ENCODE measurements around the gene DENND10. TPM values are rescaled to one million over a fixed set of nuclear protein-coding genes. Genes with fewer than 3 reads are reported as not detected.

Gene DENND10
- total RNA-seq, 3 donors from 2014 or later: 33.8 to 55.0 (median 37.3) TPM

DNA sequence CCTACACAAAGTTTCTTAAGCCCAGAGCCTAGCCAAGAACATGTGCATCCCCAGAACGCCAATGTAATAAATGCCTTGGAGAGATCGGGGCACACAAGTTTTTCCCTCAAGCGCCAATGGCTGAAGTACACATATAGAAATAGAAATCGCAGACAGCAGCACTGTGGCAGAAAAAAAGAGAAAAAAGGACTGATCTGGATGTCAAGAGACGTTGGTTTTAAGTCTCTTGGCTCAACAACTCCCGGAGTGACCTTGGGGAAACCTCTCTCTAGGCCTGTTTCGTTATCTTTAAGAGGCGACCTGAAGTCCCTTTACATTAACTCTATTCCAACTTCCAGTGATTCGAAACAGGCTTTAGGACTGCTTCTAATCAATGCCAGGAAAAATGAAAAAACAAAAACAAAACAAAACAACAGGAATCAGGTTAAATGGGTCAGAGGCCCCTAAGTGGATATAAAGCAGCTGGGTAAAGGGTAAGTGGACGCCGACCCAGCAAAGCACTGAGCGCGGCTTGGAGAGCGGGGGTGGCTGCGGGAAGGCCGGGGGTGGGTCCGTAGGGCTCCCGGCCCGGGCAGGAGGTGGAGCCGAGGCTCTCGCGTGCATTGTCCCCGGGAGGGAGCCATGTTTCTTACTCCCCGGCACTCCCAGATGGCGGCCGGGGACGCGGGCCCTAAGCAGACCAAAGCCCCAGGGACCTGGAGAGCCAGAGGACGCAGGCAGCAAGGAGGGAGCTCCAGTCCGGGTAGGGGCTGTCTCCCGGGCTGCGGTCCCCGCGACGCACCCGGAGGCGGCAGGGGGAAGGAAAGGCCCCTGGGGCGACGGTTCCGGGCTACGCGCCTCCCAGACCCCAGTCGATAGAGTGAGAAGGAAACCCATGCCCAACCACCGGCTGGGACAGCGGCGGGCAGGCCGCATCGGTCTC lies 24.1 kb upstream of the DENND10 start:
- peak; percentile 60 to 64 for DNase-seq (ENCODE audit: low spot score in 2 of 2)
- TF ChIP-seq POLR2AphosphoS5 (IDR thresholded peaks at IDR 0.05): peak; percentile 39 to 52 (median 42)
- no peak for TF ChIP-seq POLR2A (IDR thresholded peaks at IDR 0.05)
- Histone ChIP-seq H3K9me3 (no peaks in the 10 kb centered on the region), H3K36me3 (no peaks in the 10 kb centered on the region), H3K27me3 (no peaks in the 10 kb centered on the region), H3K4me3 (peak overlapping the region; percentile 97 to 99 (median 98)), H3K27ac (peak overlapping the region; percentile 99 to 100), H3K4me1 (no peaks in the 10 kb centered on the region)
- intact Hi-C loops (cut with DNase I; ENCODE audit: low total_unique reads): no loop called here

DNA sequence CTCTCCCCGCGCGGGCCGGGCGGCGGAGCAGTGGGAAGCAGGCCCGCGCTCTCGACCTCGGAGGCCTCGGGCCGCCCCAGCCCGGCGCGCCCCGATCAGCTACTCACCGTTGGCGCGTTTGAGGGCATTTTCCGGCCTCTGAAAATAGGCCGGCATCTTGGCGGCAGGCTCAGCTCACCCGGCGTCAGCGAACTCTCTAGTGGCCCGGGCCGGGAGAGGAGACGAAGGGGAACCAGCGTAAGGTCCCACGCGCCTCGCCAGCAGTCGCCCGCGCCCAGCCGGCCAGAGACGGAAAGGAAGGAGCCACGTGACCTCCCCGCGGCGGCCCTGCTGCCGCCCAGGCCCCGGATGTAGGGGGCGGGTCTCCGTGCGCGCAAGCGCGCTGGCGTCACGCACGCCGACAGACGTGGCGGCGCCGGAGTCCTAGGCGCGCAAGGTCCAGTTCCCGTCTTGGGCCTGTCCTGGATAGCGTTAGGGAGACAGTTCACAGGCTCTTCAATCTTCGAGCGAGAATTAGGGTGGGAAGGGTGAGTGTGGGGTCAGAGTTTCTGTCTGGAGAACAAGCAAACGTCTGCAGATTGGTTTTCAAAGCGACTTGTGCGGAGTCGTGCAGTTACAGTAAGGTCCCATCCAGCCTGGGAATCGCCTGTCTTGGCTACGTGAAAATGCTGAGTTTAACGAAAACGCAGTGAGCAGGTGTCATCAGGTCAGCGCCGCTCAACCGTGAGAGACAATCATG lies 23.2 kb upstream of the DENND10 start, which contains the start of gene EIF3A:
TSS of gene EIF3A (minus strand) at position 297 of the 739 bp plus-strand sequence. CDS start at position 156, 141 bp downstream.
- Histone ChIP-seq H3K27ac (peak within 1 kb of the TSS; percentile 99 to 100), H3K4me1 (no peaks in the 10 kb centered on the region), H3K36me3 (no peaks in the 10 kb centered on the region), H3K9me3 (no peaks in the 10 kb centered on the region), H3K4me3 (peak within 1 kb of the TSS; percentile 97 to 99 (median 98)), H3K27me3 (no peaks in the 10 kb centered on the region)
- TF ChIP-seq, protein P1, sequence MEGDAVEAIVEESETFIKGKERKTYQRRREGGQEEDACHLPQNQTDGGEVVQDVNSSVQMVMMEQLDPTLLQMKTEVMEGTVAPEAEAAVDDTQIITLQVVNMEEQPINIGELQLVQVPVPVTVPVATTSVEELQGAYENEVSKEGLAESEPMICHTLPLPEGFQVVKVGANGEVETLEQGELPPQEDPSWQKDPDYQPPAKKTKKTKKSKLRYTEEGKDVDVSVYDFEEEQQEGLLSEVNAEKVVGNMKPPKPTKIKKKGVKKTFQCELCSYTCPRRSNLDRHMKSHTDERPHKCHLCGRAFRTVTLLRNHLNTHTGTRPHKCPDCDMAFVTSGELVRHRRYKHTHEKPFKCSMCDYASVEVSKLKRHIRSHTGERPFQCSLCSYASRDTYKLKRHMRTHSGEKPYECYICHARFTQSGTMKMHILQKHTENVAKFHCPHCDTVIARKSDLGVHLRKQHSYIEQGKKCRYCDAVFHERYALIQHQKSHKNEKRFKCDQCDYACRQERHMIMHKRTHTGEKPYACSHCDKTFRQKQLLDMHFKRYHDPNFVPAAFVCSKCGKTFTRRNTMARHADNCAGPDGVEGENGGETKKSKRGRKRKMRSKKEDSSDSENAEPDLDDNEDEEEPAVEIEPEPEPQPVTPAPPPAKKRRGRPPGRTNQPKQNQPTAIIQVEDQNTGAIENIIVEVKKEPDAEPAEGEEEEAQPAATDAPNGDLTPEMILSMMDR (IDR thresholded peaks at IDR 0.05): no peak
- TF ChIP-seq POLR2AphosphoS5 (IDR thresholded peaks at IDR 0.05): peak; percentile 86 to 96 (median 90)
- peak; percentile 88 for TF ChIP-seq POLR2A (IDR thresholded peaks at IDR 0.05)
- intact Hi-C loops (cut with DNase I; ENCODE audit: low total_unique reads): no loop called here
- peak; percentile 86 to 92 for DNase-seq (ENCODE audit: low spot score in 2 of 2)

DNA sequence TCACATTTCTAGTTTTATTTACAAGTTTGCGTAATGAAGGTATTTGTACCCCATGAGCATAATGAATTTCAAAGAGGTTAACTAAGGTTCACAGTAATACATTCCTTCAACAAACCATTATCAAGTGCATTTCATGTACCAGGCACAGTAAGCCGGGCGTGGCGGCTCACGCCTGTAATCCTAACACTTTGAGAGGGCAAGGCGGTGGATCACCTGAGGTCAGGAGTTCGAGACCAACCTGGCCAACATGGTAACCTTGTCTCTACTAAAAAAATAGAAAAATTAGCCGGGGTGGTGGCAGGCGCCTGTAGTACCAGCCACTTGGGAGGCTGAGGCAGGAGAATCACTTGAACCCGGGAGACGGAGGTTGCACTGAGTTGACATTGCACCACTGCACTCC lies 19.0 kb upstream of the DENND10 start:
- DNase-seq (ENCODE audit: low spot score in 2 of 2): no peak
- intact Hi-C loops (cut with DNase I; ENCODE audit: low total_unique reads): no loop called here
- Histone ChIP-seq H3K4me1 (no peaks in the 10 kb centered on the region), H3K9me3 (no peaks in the 10 kb centered on the region), H3K4me3 (no peak overlapping the region), H3K27me3 (no peaks in the 10 kb centered on the region), H3K27ac (no peak overlapping the region), H3K36me3 (no peaks in the 10 kb centered on the region)
- no peak for TF ChIP-seq POLR2AphosphoS5 (IDR thresholded peaks at IDR 0.05)
- TF ChIP-seq, protein P1 (IDR thresholded peaks at IDR 0.05): no peak
- TF ChIP-seq POLR2A (IDR thresholded peaks at IDR 0.05): no peak

DNA sequence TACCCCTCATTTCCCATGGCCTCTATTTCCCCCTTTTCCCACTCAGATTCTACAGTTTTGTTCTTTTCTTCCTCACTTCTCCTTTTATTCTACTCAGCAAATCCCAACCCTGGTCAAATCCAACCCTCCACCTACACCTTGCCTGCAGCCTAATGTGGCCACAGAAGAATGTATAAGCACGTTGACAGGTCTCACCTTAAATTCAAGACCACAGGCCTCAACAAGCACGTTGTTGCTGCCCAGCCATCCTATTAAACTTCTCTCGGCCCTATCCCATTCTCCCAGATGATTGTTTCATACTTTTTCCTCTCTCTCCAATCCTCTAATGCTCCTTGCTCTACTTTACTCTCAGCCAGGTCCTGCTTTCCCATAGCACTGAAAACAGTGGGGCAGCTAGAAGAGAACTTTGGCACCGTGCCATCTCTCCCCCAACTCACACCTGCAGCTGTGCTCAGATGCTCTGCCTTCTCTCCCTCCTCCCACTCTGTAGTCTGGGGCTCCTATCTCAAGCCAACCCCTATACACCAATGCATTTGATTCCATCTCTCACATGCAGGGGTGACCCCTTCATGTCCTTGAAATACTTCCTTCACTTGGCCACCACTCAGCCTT lies 16.5 kb upstream of the DENND10 start:
- Histone ChIP-seq H3K4me1 (no peaks in the 10 kb centered on the region), H3K4me3 (no peak overlapping the region), H3K27ac (no peak overlapping the region), H3K27me3 (no peaks in the 10 kb centered on the region), H3K9me3 (no peaks in the 10 kb centered on the region), H3K36me3 (no peaks in the 10 kb centered on the region)
- intact Hi-C loops (cut with DNase I; ENCODE audit: low total_unique reads): no loop called here
- DNase-seq (ENCODE audit: low spot score in 2 of 2): no peak
- TF ChIP-seq POLR2AphosphoS5 (IDR thresholded peaks at IDR 0.05) (no peak), POLR2A (IDR thresholded peaks at IDR 0.05) (no peak)
- TF ChIP-seq, protein P1 (IDR thresholded peaks at IDR 0.05): no peak

DNA sequence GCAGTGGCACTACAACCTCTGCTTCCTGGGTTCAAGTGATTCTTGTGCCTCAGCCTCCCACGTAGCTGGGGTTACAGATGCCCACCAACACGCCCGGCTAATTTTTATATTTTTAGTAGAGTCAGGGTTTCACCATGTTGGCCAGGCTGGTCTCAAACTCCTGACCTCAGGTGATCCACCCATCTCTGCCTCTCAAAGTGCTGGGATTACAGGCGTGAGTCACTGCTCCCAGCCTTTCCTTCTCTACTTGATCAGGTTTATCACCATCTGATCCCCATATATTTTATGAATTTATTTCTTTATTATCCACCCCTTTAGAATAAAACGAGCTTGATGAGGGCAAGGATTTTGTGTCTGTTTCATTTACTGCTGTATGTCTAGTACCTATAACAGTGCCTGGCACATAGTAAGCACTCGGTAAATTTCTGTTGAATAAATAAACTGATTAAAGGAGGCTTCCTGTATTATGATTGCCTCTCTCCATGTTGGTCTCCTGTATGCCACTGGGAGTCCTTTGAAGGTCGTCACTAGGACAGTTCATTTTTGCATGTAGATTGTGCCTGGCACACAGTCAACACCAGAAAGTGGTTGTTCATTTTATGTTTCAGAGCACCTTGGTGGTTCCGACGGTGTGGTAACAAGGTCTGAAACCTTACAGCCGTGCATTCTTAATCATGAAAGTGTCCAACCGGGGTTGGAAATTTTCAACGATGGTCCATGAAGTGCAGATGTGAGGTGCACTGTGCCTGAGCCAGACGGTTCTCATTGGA lies 13.7 kb upstream of the DENND10 start:
- Histone ChIP-seq H3K27me3 (no peaks in the 10 kb centered on the region), H3K36me3 (no peaks in the 10 kb centered on the region), H3K27ac (no peak overlapping the region), H3K9me3 (no peaks in the 10 kb centered on the region), H3K4me3 (no peak overlapping the region), H3K4me1 (no peaks in the 10 kb centered on the region)
- intact Hi-C loops (cut with DNase I; ENCODE audit: low total_unique reads): no loop called here
- TF ChIP-seq, protein P1 (IDR thresholded peaks at IDR 0.05): no peak
- TF ChIP-seq POLR2A (IDR thresholded peaks at IDR 0.05) (no peak), POLR2AphosphoS5 (IDR thresholded peaks at IDR 0.05) (no peak)
- no peak for DNase-seq (ENCODE audit: low spot score in 2 of 2)
